GM21367 (cell line): Measurements from ENCODE around the gene PIK3R4.

Source experiments
- ATAC-seq: cut with Tn5 transposase; IDR thresholded peaks from one replicate; pipeline ENCODE4 v1.9.1; 2021; ENCODE audit not compliant: unreplicated experiment

Gene PIK3R4

DNA sequence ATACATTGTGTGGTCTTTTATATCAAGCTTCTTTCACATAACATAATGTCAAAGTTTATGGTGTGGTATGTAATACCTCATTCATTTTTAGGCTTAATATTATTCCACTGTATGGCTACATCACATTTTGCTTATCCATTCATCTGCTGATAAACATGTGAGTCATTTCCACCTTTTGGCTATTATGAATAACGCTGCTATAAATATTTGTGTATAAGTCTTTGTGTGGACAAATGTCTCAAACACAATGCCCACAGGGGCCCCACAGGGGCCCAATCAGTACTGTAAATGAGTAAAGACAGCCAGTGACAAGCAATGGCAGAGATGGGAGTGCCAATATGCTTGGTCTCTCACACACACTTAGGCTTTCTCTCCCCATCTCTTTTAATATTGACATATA, 54.2 kb downstream of the PIK3R4 start:
- no peak for ATAC-seq

DNA sequence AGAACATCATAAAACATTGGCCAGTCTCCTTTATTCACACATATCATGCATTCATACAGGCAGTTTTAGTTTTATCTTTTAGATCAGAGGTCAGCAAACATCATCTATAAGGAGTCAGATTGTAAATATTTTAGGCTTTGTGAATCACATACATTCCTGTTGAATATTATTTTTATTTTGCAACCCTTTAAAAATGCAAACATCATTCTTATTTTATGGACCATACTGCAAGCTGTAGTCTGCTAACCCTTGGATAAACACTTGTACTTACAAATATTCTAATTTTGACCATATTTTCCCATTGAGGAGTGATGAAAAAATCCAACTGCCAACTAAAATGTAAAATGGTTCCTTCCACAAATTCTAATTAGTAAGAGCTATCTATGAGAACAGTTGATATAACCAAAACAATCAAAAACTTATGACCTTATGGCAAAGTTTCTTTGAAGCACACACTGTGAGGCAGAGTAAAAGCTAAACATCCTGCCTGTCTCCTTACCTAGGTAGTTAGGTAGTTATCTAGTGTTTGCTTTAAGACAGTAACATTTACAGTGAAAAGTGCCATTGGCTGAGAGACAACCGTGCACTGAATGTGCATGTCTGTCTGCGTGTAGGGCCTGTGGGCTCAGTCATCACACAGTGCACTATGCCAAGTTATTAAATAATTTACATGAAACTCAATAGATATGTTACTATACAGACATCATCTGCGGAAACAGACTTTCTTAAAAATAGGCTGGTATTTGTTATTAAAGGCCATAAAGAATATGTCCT, 57.7 kb downstream of the PIK3R4 start:
- ATAC-seq = no peak

DNA sequence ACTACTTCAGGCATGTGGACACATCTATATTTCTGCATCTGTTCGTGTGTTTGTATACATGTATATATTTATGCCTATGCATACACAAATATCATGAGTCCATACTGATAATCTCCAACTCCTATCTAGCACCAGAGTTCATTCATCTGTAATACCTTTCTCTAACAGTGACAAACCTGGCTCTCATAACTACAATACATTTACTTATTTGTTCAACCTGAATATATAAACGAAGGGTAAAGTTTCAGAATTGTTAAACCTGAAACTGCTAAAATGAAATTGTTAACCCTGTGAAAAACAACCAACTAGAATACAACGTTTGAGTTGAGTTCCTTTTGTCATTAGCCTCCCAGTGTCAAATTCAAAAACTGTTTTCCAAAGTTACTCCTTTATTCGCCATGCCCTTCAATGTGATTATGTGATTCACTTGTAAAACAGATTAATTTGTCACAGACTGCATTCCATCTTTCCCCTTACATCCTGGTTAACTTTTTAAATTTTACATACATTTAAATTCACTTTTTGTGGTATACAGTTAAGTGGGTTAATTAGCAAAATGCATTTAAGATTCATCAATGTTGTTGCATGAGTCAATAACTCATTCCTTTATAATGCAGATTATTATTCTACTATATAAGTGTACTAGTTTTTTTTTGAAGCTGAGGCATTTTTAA, 58.5 kb downstream of the PIK3R4 start:
- no peak for ATAC-seq

DNA sequence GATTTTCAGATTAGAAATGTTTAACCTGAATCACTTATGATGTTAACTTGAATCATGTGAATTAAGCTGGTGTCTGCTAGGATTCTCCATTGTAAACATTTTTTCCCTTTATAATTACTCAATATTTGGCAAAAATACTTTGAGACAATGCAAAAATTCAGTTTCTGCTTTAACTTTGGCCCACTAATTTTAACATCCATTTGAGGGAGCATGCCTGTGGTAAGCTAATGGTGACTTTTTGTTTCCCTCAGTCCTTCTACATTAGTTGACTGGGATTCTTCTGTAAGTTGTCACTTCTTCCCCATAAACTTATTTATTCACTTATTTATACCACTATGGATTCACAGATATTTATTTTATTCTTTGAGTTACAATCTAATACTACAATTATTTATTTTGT, 59.3 kb downstream of the PIK3R4 start:
- no peak for ATAC-seq

DNA sequence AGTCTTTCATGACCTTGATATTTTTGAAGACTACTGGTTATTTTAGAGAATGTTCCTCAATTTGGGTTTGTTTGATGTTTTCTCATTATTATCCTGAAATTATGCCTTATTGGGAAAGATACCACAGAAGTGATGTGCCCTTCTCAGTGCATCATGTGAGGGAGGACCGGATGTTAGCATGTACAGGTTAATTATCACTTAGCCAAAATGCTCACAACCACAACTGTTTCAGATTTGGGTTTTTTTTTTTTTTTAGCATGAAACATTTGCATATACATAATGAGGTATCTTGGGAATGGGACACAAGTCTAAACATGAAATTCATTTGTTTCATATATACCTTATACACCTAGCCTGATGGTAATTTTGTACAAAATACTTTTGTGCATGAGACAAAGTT, 59.8 kb downstream of the PIK3R4 start:
- ATAC-seq = no peak

DNA sequence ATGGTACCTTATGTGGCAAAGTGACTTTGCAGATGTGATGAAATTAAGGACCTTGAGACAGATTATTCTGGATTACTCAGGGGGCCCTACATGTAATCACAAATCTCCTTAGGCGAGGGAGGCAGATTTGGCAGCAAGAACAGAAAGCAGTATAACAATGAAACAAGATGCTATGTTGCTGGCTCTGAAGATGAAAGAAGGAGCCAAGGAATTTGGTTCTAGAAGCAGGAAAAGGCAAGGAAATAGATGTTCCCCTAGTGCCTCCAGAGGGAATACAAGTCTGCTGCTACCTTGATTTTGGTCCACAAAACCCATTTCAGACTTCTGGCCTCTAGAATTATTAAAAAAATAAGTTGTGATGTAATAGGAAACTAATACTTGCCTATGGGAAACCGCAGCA, 64.5 kb downstream of the PIK3R4 start:
- ATAC-seq = no peak

DNA sequence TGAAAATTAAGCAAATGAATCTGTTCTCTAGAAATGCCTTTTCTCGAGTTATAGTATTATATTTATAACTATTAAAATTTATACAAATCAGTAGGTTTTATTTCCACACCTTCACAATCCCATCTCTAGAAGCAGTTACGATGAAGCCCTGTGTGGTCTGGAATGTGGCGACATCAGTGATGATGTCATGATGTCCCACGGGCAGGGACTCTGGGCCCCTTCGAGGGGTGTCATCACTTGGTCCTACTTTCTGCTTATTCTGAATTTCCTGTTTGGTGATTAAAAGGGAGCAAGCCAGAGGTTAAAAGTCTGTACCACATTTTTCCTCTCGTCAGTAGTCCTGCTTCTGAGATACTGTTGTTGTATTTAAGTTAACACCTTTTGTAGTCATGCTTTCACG, 67.4 kb downstream of the PIK3R4 start:
- ATAC-seq = no peak

DNA sequence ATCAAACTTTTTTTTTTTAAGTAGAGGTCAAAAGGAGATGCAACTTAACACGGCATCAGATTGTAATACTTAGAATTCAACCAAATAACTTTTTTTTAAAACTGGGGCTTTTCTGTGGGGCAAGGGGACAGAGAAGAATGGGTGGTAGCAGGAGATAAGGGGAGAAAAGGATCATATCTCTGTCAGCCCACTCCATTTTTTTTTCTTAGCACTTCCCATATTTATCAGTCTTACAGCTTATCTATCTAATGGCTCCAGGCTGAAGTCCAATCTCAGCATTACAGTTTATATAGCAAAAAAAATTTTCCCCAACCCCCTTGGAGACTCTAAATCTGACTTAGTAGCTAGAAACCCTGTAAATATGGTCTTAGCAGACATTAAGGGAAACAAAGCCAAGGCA, 69.3 kb downstream of the PIK3R4 start:
- no peak for ATAC-seq

DNA sequence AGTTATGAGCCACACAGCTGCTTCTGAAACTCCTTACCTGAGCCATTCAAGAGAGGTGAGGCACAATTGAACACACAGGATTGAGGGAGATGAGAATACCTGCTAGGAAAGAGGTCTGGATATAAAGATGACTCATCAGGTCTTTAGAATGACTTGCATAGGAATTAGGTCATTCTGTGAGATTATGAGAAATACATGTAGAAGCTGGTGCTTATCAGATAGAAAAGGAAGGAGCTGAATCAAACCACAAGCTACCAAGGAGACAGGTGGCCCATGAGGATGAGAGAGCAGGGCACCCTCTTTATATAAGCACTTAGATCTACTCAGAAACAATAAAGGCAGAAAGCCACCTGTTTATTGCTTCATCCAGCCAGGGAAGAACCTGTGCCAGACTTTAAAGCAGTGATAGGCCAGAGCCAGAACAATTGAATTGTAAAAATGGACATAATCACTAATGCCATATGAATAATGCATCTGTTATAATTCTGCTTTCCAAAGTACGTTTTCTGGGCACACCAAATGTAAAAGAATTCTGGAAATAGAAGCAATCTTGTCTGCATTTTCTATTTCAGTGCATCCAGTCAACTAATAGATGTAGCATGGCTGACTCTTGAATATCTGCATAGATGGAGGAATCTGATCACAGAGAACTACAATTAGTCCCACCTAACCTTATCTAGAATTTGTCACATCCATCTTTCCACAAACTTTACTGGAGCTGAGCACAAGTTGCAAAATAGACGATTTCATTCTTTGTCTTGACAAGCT, 74.9 kb downstream of the PIK3R4 start:
- ATAC-seq = no peak

DNA sequence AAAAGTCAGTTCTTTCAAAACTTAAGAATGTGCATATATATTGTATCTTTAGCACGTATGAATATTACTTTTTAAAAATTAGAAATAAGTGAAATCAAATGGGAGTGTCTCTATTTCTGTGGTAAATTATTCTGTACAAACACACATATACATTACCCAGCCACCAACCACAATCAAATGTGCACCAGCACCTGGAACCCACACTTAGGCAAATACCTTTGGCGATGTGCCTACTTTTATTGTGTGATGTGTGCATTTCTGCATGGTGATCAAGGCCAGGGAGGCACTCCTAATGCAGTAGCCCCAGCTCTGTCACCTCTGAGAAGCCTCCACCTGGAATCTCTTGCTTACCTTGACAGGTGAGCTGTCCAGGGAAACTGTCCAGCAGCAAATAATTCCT, 76.9 kb downstream of the PIK3R4 start:
- no peak for ATAC-seq

DNA sequence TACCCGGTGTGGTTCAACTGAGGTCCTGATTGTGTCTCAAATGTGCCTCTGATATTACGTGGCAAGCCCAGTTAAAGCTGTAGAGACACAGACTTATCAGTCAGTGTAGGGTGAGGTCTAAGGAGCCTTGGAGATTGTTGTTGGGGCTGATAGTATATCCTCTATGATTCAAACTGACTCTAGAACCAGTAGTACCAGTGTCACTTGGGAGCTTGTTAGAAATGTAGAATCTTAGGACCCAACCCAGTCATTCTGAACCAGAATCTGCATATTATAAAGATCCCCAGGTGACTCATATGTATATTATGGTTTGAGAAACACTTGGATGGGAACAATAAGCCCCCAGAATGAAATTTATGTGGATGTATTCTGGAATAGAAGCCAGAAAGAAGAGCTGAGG, 83.5 kb downstream of the PIK3R4 start:
- ATAC-seq = no peak

DNA sequence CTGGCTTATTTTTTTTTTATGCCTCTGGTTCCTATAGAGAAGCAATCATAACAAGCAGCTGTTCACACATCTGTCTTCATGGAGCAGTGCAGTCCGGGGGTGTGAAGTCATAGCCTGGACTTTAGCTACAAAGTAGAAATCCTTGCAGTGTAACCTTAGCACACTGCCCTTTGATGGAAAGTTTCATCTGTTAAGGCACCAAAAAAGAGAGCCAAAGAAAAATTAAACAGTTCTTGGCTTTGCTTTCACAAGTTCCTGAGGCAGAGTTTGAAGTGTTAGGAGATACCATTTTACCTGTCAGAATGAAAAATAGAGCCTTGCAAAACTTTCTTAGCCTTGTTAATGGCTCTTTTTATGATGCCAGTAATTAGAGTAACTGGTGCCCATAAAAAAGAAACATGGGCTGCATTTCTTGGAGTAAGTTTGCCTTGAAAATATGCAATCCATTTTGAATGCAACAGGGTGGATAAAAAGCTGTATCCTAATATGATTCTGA, 84.1 kb downstream of the PIK3R4 start:
- ATAC-seq = no peak

DNA sequence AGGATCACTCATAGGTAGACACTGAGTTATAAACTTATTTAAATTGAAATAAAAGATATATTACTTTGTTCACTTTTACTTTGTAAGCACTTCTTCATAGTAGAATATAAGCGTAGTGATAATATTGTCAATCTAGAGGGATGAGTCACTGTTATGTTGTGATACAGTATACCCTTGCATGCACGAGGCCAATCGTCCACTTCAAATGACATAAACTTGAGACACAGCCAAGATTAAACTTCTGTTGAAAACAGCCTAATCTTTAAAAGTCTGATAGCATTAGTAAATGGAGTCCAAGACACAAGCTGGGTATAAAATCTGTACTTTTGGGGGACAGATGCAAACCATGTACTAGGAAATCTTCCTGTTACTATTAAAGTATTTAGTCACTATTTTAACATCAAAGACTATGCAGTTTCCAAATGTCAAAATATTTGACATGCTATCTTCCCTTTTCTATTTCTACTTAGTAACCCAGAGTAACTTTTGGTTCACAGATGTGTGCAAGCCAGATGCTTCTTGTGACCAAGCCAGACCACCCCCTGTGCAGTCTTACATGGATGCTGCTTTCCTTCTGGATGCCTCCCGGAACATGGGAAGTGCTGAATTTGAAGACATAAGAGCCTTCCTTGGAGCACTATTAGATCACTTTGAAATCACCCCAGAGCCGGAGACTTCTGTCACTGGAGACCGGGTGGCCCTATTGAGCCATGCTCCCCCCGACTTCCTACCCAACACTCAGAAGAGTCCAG, 85.3 kb downstream of the PIK3R4 start:
- ATAC-seq = no peak

DNA sequence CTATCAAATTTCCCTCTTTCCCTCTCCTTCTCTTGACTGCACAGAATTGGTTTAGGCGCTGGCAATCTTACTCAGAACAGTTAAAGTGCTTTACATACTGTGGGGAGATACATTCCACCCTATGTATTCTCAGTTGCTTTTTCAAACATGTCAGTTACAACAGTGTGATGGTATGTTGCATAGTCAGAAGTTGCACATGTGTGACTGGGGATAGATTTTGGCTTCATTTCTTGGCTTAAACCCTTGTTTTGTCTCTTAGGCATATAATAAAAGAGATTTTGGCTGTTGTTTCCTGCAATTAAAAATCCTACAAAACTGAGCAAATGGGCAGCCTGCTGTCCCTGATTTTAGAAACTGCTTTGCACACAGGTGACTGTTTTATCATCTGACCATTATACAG, 86.7 kb downstream of the PIK3R4 start:
- no peak for ATAC-seq

DNA sequence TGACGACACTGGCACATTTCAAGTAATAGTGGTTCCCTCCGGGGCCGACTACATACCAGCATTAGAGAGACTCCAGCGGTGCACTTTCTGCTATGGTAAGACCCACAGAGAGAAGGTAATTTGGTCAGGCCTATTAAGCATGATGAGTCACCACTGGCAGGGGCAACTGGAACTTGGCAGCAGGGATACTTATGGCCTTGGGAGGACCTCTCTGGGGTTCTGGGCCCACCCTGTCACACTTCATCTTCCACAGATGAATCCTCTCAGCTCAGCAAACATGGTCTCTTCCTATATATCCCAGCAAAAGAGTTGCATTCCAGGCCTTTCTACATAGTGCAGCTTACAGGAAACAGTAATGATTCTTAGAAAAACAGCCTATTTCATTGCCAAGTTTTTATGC, 88.0 kb downstream of the PIK3R4 start:
- no peak for ATAC-seq

DNA sequence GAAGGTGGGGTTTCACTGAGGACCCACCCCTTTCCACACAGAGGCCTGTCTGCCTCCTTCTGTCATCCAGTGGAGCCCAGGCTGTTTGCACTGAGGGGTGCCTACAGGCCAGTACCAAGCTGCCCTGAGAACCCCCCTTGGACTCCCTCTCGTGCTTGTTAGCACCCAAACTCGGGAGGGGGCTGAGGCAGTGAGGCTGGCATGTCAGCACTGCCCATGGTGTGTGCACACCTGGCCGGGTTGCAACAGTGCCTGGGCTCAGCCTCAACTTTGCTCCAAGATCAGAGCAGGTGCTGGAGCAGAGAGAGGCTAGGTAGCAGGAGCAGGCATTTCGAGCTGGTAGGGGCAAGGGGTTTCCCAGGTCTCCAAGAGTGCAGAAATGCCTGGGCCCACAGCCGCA, 90.0 kb downstream of the PIK3R4 start:
- ATAC-seq = no peak

DNA sequence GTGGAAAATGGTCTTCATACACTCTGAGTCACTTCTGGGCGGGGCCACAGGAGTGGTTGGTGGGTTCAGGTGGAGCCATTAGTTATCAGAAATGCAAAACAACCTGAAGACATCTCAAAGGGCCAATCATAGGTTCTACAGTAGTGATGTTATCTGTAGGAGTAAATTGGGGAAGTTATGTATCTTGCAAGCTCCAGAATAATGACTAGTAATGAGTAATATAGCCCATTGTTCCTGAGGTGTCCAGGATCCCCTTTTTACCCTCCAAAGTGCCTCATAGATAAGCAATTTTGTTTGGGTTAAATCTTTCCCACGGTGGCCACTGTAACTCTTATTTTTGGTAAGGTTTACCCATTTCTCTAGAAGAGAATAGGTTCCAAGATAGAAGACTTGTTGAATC, 91.7 kb downstream of the PIK3R4 start:
- ATAC-seq = no peak

DNA sequence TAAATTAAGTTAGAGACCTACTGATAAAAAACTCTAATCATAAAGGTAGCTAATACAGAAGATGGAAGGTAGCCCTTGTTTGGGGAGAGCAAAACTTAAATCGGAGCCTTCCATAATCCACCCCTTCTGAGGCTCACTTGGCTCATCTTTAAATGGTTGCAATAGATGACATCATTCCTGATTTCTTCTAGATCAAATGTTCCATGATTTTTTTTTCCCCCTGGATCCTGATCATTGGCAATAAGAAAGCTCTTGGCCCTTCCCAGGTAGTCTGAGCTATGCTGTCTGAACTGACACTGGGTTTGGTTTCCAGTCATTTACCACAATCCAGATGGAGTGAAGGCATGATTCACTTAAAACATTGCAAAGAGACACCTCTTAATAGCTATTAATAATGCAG, 92.5 kb downstream of the PIK3R4 start:
- ATAC-seq = no peak

DNA sequence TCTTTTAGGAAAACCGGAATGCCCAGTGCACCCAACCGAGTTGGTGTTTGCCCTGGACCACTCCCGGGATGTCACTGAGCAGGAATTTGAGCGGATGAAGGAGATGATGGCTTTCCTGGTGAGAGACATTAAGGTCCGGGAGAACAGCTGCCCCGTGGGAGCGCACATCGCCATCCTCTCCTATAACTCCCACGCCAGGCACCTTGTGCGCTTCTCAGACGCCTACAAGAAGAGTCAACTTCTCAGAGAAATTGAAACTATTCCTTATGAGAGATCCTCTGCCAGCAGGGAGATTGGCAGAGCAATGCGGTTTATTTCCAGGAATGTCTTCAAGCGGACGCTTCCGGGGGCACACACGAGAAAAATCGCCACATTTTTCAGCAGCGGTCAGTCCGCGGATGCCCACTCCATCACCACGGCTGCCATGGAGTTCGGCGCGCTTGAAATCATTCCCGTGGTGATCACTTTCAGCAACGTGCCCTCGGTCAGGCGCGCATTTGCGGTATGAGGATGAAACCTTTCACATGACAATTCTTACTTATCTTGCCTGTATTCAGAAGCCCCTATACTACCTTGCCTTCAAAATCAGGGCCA, 97.5 kb downstream of the PIK3R4 start:
- ATAC-seq = no peak

DNA sequence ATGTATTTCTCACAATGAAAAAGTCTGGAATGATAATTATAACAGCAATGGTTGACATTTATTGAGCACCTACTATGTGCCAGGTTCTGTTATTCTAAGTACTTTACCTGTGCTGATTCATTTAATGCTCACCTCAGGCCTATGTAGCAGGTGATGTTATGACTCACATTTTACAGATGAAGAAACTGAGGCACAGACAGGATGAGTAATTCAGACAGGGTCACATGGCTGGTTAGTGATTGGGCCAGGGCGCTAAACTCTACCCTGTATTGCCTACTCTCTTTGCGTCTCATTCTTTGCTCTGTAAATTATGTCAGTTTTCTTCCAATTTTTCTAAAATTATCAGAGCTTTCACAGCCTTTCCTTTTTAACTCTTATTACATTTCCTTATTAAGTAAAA, 98.3 kb downstream of the PIK3R4 start:
- ATAC-seq = no peak

DNA sequence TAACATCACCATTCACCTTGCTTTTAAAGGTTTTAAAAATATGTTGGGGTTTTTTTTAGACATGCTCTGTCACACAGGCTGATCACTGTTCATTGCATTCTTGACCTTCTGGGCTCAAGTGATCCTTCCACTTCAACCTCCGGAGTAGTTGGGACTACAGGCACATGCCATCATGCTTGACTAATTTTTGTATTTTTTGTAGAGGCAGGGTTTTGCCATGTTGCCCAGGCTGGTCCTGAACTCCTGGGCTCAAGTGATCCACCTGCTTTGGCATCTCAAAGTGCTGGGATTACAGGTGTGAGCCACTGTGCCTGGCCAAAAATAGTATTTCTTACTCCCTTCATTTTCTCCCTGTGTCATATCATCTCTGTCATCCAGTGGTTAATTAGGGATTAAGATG, 101.4 kb downstream of the PIK3R4 start:
- ATAC-seq = no peak
